ENCODE measurements around the gene GSTT2B.
"Not testable (repeated sequence)": the region's sequence is repeated elsewhere in the genome, so short reads cannot be mapped to it uniquely, and the experiment has no call there.

GSTT2B gene

GRCh38 chr22:23939017-23939357, 22.0 kb downstream of the GSTT2B start:
- no peak for DNase-seq (ENCODE audit: insufficient read length)
- no peak for FAIRE-seq
- TF ChIP-seq POLR2AphosphoS5 (IDR thresholded peaks at IDR 0.05; ENCODE audit: low read depth, low read length) (no peak), POLR2A (IDR thresholded peaks at IDR 0.05; ENCODE audit: low read depth, low read length) (no peak), TAF1 (IDR thresholded peaks at IDR 0.05; ENCODE audit: borderline replicate concordance, low read depth, low read length) (no peak)

GRCh38 chr22:23938328-23939016, 22.5 kb downstream of the GSTT2B start:
- no peak for FAIRE-seq
- no peak for DNase-seq (ENCODE audit: insufficient read length)
- TF ChIP-seq POLR2AphosphoS5 (IDR thresholded peaks at IDR 0.05; ENCODE audit: low read depth, low read length), result no peak
- TF ChIP-seq TAF1 (IDR thresholded peaks at IDR 0.05; ENCODE audit: borderline replicate concordance, low read depth, low read length), result no peak
- no peak for TF ChIP-seq POLR2A (IDR thresholded peaks at IDR 0.05; ENCODE audit: low read depth, low read length)

GRCh38 chr22:23926561-23926960, 34.4 kb downstream of the GSTT2B start:
- TF ChIP-seq POLR2A (IDR thresholded peaks at IDR 0.05; ENCODE audit: low read depth, low read length) (no peak), POLR2AphosphoS5 (IDR thresholded peaks at IDR 0.05; ENCODE audit: low read depth, low read length) (no peak), TAF1 (IDR thresholded peaks at IDR 0.05; ENCODE audit: borderline replicate concordance, low read depth, low read length) (no peak)
- DNase-seq (ENCODE audit: insufficient read length), result no peak
- FAIRE-seq, result no peak

GRCh38 chr22:23925020-23925606, 35.9 kb downstream of the GSTT2B start:
- no peak for FAIRE-seq
- TF ChIP-seq POLR2A (IDR thresholded peaks at IDR 0.05; ENCODE audit: low read depth, low read length), result no peak
- no peak for TF ChIP-seq TAF1 (IDR thresholded peaks at IDR 0.05; ENCODE audit: borderline replicate concordance, low read depth, low read length)
- no peak for TF ChIP-seq POLR2AphosphoS5 (IDR thresholded peaks at IDR 0.05; ENCODE audit: low read depth, low read length)
- no peak for DNase-seq (ENCODE audit: insufficient read length)

GRCh38 chr22:23922921-23923320, 38.1 kb downstream of the GSTT2B start:
- no peak for TF ChIP-seq POLR2AphosphoS5 (IDR thresholded peaks at IDR 0.05; ENCODE audit: low read depth, low read length)
- no peak for TF ChIP-seq TAF1 (IDR thresholded peaks at IDR 0.05; ENCODE audit: borderline replicate concordance, low read depth, low read length)
- TF ChIP-seq POLR2A (IDR thresholded peaks at IDR 0.05; ENCODE audit: low read depth, low read length), result no peak

GRCh38 chr22:23921586-23922201, 39.3 kb downstream of the GSTT2B start:
- not testable (repeated sequence) for DNase-seq (ENCODE audit: insufficient read length); FAIRE-seq

More at GRCh38 chr22:23922921-23923320, 38.1 kb downstream of the GSTT2B start:
- no peak for DNase-seq (ENCODE audit: insufficient read length)
- no peak for FAIRE-seq

GRCh38 chr22:23920267-23920611, 40.8 kb downstream of the GSTT2B start:
- FAIRE-seq; DNase-seq (ENCODE audit: insufficient read length): not testable (repeated sequence)

- FAIRE-seq, result no peak
- TF ChIP-seq POLR2A (IDR thresholded peaks at IDR 0.05; ENCODE audit: low read depth, low read length) (no peak), POLR2AphosphoS5 (IDR thresholded peaks at IDR 0.05; ENCODE audit: low read depth, low read length) (no peak), TAF1 (IDR thresholded peaks at IDR 0.05; ENCODE audit: borderline replicate concordance, low read depth, low read length) (no peak)
Measured at GRCh38 chr22:23915290-23915689, 45.7 kb downstream of the GSTT2B start.

GRCh38 chr22:23913661-23914353, 47.2 kb downstream of the GSTT2B start:
- DNase-seq (ENCODE audit: insufficient read length), result peak; percentile 98
- TF ChIP-seq TAF1 (IDR thresholded peaks at IDR 0.05; ENCODE audit: borderline replicate concordance, low read depth, low read length), result peak; percentile 69
- TF ChIP-seq POLR2AphosphoS5 (IDR thresholded peaks at IDR 0.05; ENCODE audit: low read depth, low read length), result peak; percentile 96
- peak; percentile 98 for TF ChIP-seq POLR2A (IDR thresholded peaks at IDR 0.05; ENCODE audit: low read depth, low read length)
- FAIRE-seq, result peak; percentile 100

More at GRCh38 chr22:23915290-23915689, 45.7 kb downstream of the GSTT2B start:
- DNase-seq (ENCODE audit: insufficient read length), result no peak

GRCh38 chr22:23913306-23913660, 47.7 kb downstream of the GSTT2B start:
- peak; percentile 43 for DNase-seq (ENCODE audit: insufficient read length)
- FAIRE-seq, result peak; percentile 14
- no peak for TF ChIP-seq POLR2AphosphoS5 (IDR thresholded peaks at IDR 0.05; ENCODE audit: low read depth, low read length)
- TF ChIP-seq POLR2A (IDR thresholded peaks at IDR 0.05; ENCODE audit: low read depth, low read length), result no peak; the same call in 1 of the 2 replicates
- TF ChIP-seq TAF1 (IDR thresholded peaks at IDR 0.05; ENCODE audit: borderline replicate concordance, low read depth, low read length), result no peak

GRCh38 chr22:23912293-23912903, 48.6 kb downstream of the GSTT2B start:
- no peak for TF ChIP-seq TAF1 (IDR thresholded peaks at IDR 0.05; ENCODE audit: borderline replicate concordance, low read depth, low read length)
- no peak for TF ChIP-seq POLR2A (IDR thresholded peaks at IDR 0.05; ENCODE audit: low read depth, low read length)
- TF ChIP-seq POLR2AphosphoS5 (IDR thresholded peaks at IDR 0.05; ENCODE audit: low read depth, low read length), result no peak
- no peak for FAIRE-seq
- no peak for DNase-seq (ENCODE audit: insufficient read length)
